Stimulated activated CD8-positive, alpha-beta memory T cell treated with anti-CD3 and anti-CD28 coated beads, Interleukin-4, amount 100 ng/mL, for 24 hours (primary cell): ENCODE measurements around the gene CEP70.
"Not testable (repeated sequence)": the region's sequence is repeated elsewhere in the genome, so short reads cannot be mapped to it uniquely, and the experiment has no call there.

Experiments
- DNase-seq: peaks from one replicate; pipeline ENCODE4 v3.0.0-alpha.2; 2020; ENCODE audit warnings: low read depth

The CEP70 gene

DNA sequence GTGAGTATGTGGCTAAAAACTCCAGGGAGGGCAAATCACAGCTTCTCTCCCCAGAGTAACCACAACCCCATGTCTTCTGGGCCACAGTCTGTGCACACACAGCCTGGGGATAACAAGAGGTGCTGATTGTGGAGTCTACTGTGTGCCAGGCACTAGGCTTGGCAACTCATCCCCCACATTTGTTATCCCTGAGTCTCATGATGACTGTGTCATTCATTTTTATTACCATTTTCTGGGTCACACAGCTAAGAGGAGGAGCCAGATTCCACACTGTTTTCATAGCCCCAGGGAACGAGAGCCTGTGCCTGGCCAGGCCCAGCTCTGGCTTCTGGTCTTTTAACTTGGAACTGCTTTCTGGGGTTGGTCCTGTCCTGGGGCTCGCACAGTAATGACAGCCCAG, 125.2 kb downstream of the CEP70 start:
- no peak for DNase-seq

DNA sequence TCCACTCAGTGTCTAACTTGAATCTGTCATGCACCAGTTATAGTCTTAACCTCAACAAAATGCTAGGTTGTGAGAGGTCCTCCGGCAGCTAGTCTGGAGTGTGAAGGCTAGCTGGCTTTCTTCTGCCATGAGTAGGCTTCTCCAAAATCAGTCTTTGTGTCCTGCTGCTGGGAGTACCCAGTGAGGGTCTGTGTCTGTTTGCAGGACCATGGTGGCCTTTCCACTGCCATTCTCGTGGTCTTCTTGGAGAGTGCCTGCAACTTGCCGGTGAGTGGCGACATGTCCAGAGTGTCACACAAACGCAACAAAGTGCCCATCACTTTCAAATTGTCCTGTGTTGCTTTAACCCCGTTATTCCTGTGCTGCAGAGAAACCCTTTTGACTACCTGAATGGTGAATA, 125.6 kb downstream of the CEP70 start:
- DNase-seq, result no peak

DNA sequence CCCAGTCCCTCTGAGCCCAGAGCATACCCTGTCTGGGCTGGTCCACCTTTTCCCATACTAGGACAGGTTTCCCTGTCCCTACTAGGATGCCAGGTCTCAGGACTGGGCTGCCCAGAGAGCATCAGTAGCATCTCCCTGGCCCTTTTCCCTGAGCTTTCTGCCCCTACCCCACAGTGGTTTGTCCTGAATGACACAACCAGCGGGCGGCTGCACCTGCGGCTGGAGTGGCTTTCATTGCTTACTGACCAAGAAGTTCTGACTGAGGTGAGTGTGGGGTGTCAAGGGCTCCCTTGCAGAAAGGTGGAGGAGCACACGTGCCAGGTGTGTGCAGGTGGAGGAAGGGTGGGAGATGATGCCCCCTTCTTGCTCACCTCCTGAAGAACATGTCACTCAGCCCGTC, 126.1 kb downstream of the CEP70 start:
- no peak for DNase-seq

GRCh38 chr3:138465925-138466324, 128.1 kb downstream of the CEP70 start:
- DNase-seq, result no peak

DNA sequence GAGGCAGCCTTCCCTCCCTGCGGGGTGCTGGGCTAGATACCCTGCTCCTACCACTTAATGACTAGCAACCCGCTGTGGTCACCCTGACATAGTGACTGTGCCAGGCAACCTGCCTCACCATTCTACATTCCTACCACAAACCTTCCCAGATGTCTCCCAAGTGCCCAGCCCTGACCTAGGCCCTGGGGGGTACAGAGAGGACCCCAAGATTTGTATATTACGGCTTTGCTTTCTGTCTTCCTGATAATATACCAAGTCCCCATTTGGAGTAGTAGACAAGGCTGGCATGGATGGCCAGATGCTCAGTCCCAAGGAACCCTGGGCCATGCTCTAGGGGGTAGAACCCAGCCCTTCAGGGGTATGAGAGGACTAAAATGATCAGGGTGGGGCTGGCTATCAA, 128.6 kb downstream of the CEP70 start:
- no peak for DNase-seq

- DNase-seq, result no peak
Measured at GRCh38 chr3:138464491-138464860, 129.6 kb downstream of the CEP70 start.

DNA sequence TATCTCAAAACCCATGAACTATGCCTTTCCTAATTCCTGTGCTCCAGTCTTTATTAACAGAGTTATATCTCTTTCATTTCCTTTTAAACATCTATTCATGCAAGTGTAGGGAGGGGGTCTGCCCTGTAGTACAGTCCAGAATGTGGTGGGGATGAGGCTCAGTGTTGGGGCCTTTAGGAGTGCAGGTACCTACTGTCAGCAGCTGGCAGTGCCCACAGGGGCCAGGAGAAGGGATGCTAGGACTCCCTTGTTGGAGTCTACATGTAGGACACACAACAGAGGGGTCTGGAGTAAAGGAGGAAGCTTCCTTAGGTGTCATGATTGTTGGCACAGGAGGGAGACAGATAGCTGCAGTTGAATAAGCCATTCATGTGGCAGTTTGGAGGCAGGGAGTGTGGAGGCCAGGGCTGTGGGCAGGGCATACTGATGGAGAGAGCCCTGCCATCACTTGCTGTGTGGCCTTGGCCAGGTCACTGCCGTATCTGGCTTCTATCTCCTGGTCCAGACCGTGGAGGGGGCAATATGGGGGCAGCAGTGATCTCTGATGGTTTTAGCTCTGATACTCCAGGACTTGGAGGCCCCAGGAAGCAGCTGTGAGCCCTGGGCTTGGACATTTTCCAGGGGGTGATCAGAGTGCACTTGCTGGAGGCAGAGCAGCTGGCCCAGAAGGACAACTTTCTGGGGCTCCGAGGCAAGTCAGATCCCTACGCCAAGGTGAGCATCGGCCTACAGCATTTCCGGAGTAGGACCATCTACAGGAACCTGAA, 130.2 kb downstream of the CEP70 start:
- no peak for DNase-seq

DNA sequence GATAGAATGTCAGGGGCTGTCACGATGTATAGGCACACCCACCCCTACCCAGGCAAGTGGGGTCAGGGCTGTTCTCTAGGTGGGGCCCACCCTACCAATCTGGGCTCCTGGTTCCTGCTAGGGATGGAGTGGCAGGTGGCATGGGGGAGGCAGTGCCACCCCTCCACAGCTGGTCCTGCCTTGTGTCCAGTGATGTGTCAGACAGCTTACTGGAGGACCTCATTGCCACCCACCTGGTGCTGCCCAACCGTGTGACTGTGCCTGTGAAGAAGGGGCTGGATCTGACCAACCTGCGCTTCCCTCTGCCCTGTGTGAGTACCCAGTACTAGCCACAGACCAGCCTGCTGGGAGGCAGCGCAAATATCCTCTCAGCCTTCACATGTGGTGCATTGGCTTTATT, 132.2 kb downstream of the CEP70 start:
- no peak for DNase-seq

GRCh38 chr3:138461246-138461645, 132.8 kb downstream of the CEP70 start:
- no peak for DNase-seq

- no peak for DNase-seq
Measured at GRCh38 chr3:138460536-138461205, 133.4 kb downstream of the CEP70 start.

DNA sequence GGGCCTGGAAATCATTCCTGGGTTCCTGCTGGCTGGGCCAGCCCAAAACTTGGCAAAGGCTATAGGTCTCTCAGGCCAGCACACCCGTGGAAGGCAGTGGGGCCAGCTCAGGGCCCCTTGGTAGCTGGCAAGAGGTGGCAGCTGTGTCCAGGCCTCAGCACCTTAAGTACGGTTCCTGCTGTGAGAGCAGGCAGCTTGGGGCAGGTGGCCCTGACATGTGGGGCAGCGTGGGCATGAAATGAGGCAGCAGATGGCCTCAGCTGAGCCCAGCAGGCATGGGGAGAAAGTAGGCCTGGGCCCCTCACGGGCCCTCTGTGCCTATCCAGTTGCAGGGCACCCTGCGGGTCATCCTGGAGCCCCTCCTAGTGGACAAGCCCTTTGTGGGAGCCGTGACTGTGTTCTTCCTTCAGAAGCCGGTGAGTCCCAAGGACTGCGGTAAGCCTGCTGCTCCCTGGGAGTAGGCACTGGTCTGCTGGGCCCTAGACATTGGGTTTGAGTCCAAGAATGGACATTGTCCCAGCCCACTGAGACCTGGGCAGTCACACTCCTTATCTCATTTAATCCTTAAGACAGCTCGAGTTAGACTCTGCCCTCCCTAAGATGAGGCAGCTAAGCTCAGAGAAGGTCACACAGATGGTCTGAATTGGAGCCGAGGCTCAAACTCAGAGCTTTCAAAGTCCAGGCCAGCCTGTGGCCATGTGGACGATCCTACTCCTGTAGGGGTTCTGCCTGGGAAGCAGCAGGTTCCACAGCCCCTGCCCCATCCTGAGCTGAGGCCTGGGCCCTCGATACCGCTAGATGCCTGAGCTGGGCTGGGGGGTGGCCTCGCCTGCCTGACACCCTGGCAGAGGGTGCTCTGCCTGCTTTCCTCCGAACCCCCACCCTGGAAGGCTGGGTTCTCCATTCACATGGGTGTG, 134.2 kb downstream of the CEP70 start:
- no peak for DNase-seq

GRCh38 chr3:138458774-138459499, 135.1 kb downstream of the CEP70 start:
- no peak for DNase-seq

DNA sequence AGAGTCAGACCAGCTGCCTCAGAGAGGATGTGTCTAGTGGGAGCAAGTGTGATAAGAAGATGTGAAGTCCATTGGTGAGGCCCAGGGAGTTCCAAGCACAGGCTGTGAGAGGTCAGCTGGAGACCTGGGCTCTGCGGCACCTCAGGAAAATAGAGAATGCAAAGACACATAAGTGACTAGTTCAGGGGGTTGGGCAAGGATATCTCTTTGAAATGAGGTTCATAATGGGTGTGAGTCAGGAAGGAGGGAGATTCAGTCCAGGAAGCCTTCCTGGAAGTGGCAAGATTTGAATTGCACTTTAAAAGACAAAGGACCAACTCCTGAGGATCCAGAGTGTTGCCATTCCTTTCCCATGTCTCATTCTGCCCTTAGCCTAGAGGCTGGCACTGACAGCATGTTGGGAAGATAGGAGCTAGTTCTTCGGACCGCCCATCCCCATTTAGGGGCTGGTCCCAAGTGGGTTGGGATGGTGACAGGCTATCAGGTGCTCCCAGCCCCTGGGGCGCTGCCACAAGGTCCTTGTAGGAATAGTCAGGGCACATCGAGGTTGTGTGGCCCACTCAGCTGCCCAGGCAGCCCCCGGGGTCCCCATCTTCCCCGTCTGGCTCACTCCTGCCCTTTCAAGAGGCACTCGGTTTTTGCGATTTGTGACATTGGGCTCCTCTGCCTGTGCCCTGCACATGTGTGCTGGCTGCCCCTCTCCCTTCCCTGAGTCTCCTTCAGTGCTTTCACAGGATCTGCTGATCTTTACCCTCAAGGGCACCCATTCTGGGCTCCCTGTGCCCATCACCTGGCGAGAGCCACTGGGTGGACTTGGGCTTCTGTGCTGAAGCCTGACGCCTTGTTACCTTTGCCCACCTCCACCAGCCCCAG, 136.0 kb downstream of the CEP70 start:
- no peak for DNase-seq

- DNase-seq, result no peak
Measured at GRCh38 chr3:138456961-138457862, 136.8 kb downstream of the CEP70 start.

GRCh38 chr3:138455801-138456716, 138.0 kb downstream of the CEP70 start:
- DNase-seq, result no peak

DNA sequence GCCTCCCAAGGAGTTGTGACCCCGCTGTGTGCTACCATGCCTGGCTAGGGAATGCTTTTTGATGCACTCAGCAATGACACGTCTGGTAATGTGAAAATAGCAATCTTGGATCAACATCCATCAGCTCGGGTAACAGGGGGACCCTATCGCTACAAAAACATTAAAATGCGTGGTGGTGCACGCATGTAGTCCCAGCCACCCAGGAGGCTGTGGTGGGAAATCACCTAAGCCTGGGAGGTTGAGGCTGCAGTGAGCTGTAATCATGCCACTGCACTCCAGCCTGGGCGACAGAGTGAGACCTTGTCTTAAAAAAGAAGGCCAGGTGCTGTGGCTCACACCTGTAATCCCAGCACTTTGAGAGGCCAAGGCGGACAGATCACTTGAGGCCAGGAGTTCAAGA, 140.1 kb downstream of the CEP70 start:
- DNase-seq, result not testable (repeated sequence)

- DNase-seq, result no peak
Measured at GRCh38 chr3:138452436-138452835, 141.6 kb downstream of the CEP70 start.

DNA sequence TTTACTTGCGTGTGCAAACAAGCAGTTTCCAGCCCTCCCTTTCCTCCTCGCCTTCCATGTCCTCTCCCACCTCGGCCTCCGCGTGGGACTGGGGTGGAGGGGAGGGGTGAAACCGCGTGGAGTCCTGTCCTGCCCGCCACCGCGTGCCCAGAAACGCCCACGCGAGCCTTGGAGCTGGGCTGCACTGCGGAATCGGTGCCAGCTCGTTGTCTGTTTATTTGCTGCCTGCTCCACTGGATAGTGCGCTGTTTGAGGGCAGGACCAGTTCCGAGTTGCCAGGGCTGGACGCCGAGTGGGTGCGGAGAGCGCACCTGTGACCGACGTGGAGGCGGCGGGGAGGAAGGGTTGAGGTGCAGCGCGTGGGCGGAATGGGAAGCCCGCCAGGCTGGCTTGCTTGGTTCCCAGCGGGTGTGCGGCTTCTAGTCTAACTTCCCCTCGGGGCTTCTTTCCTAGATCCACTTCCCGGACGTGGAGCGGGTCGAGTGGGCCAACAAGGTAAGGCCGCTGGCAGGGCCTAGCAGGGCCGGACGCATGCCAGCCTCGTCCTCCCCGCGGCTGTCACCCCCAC, 142.4 kb downstream of the CEP70 start:
- DNase-seq, result no peak
